Glomerular visceral epithelial cell (primary cell): ENCODE measurements around the gene ZSCAN5C.
"Not testable (repeated sequence)": the region's sequence is repeated elsewhere in the genome, so short reads cannot be mapped to it uniquely, and the experiment has no call there.

Experiments
- DNase-seq: peaks from one replicate; pipeline ENCODE4 v3.0.0-alpha.2; 2016; ENCODE audit errors: extremely low spot score

Gene ZSCAN5C

GRCh38 chr19:56201973-56202372, at the start of gene ZSCAN5C:
Gene ZSCAN5C (plus strand): TSS chr19:56202273. CDS start chr19:56205914, 3,641 bp downstream.
- DNase-seq: no peak

- DNase-seq: no peak
Measured at GRCh38 chr19:56152644-56153043, 49.4 kb upstream of the ZSCAN5C start.

- DNase-seq: no peak
Measured at GRCh38 chr19:56153507-56153906, 48.6 kb upstream of the ZSCAN5C start.

GRCh38 chr19:56155124-56155687, 46.9 kb upstream of the ZSCAN5C start:
- no peak for DNase-seq

- no peak for DNase-seq
Measured at GRCh38 chr19:56156768-56157167, 45.3 kb upstream of the ZSCAN5C start.

GRCh38 chr19:56158170-56158757, 43.8 kb upstream of the ZSCAN5C start:
- DNase-seq: no peak

GRCh38 chr19:56159009-56159559, 43.0 kb upstream of the ZSCAN5C start:
- no peak for DNase-seq

GRCh38 chr19:56159622-56160271, 42.3 kb upstream of the ZSCAN5C start:
- DNase-seq: no peak

- DNase-seq: no peak
Measured at GRCh38 chr19:56161534-56161933, 40.5 kb upstream of the ZSCAN5C start.

GRCh38 chr19:56162258-56162657, 39.8 kb upstream of the ZSCAN5C start:
- DNase-seq: peak; percentile 38

GRCh38 chr19:56163097-56163496, 39.0 kb upstream of the ZSCAN5C start:
- no peak for DNase-seq

- DNase-seq: no peak
Measured at GRCh38 chr19:56167064-56167578, 35.0 kb upstream of the ZSCAN5C start.

- DNase-seq: peak; percentile 90
Measured at GRCh38 chr19:56170261-56170660, 31.8 kb upstream of the ZSCAN5C start.

- no peak for DNase-seq
Measured at GRCh38 chr19:56174086-56174485, 28.0 kb upstream of the ZSCAN5C start.

GRCh38 chr19:56174550-56174949, 27.5 kb upstream of the ZSCAN5C start:
- DNase-seq: no peak

- DNase-seq: not testable (repeated sequence)
Measured at GRCh38 chr19:56175861-56176307, 26.2 kb upstream of the ZSCAN5C start, which contains the start of gene GALP. Gene GALP (plus strand): TSS chr19:56176008. CDS start chr19:56177109, 1,101 bp downstream.

GRCh38 chr19:56176310-56176709, 25.8 kb upstream of the ZSCAN5C start:
- not testable (repeated sequence) for DNase-seq

GRCh38 chr19:56176881-56177280, 25.2 kb upstream of the ZSCAN5C start:
- DNase-seq: no peak

GRCh38 chr19:56177564-56178243, 24.4 kb upstream of the ZSCAN5C start:
- DNase-seq: no peak

- DNase-seq: no peak
Measured at GRCh38 chr19:56189785-56190184, 12.3 kb upstream of the ZSCAN5C start.

GRCh38 chr19:56191115-56191514, 11.0 kb upstream of the ZSCAN5C start:
- no peak for DNase-seq

GRCh38 chr19:56191711-56192110, 10.4 kb upstream of the ZSCAN5C start:
- no peak for DNase-seq
